Esophagus muscularis mucosa (tissue), 4 donors: ENCODE results near the gene LRRC41. TPM values are rescaled to one million over a fixed set of nuclear protein-coding genes. Genes with fewer than 3 reads are reported as not detected.
"Not testable (repeated sequence)": the region's sequence is repeated elsewhere in the genome, so short reads cannot be mapped to it uniquely, and the experiment has no call there.

Experiments
- DNase-seq: peaks from one replicate; pipeline ENCODE4 v3.0.0-alpha.2; 2017; ENCODE audit errors: extremely low spot score
- H3K27ac ChIP-seq, 4 donors: fragments of 200-600 bp; sonication (generic); replicated peaks in 1 of 4; 1 replicate in 3 of 4; 2 replicates in 1 of 4; pipeline ENCODE4 v1.5.1; 2016 to 2019; ENCODE audit warnings: mild to moderate bottlenecking in 1 of 4
- H3K27me3 ChIP-seq, 4 donors: fragments of 200-600 bp; sonication (generic); one replicate each; pipeline versions ENCODE4 v1.5.1 to v1.6.0; 2016 to 2019
- H3K36me3 ChIP-seq, 4 donors: fragments of 200-600 bp; sonication (generic); one replicate each; pipeline ENCODE4 v1.5.1; 2016 to 2019
- H3K4me1 ChIP-seq, 4 donors: fragments of 200-600 bp; sonication (generic); one replicate each; pipeline ENCODE4 v1.5.1; 2016 to 2019
- H3K4me3 ChIP-seq, 4 donors: fragments of 200-600 bp; sonication (generic); 1 replicate in 2 of 4; 2 replicates in 2 of 4; pipeline ENCODE4 v1.5.1; 2016 to 2019; ENCODE audit warnings: mild to moderate bottlenecking in 4 of 4, moderate library complexity in 1 of 4
- H3K9me3 ChIP-seq, 4 donors: fragments of 200-600 bp; sonication (generic); 1 replicate in 3 of 4; 2 replicates in 1 of 4; pipeline ENCODE4 v1.5.1; 2016 to 2019
- CTCF ChIP-seq, 3 experiments: fragments of 200-600 bp in 2 of 3; fragments of 450-650 bp in 1 of 3; sonication (generic) in 2 of 3; IDR thresholded peaks; one replicate each; pipeline ENCODE4 v1.5.1; 2017 to 2019; ENCODE audit warnings: antibody characterized with exemption in 3 of 3, mild to moderate bottlenecking in 2 of 3, moderate library complexity in 1 of 3
- EP300 ChIP-seq: sonication (generic); formaldehyde crosslinking; IDR thresholded peaks from one replicate; pipeline ENCODE4 v1.6.1; 2017; ENCODE audit warnings: antibody characterized with exemption
- POLR2A ChIP-seq: fragments of 450-650 bp; IDR thresholded peaks from one replicate; pipeline ENCODE4 v1.6.1; 2017; ENCODE audit warnings: antibody characterized with exemption, moderate library complexity, mild to moderate bottlenecking, low read depth
- POLR2AphosphoS5 ChIP-seq, 2 donors: sonication (generic); formaldehyde crosslinking; IDR thresholded peaks; one replicate each; pipeline ENCODE4 v1.6.1; 2017; ENCODE audit warnings: antibody characterized with exemption in 2 of 2
- WGBS: methylation state at CpG from one replicate; pipeline ENCODE4 v1.1.5; 2018; 5-methylcytosine and 5-hydroxymethylcytosine counted together
- intact Hi-C: fragments of 100-400 bp; cut with DNase I; formaldehyde crosslinking; loops from one replicate; pipeline ENCODE4 v1.15.1; 2023
- total RNA-seq, 4 donors: library from RNA; depleted of rRNA; stranded (reverse); fragments of >200 nt; gene quantifications; one replicate each; pipeline versions ENCODE4 v1.1.0 to v1.2.1, GENCODE V29; 2016

LRRC41 gene
- total RNA-seq, 4 donors from 2014 or later = 59.0 to 81.1 (median 75.8) TPM

GRCh38 chr1:46236882-46237281 is 66.5 kb downstream of the LRRC41 start:
- no peak for DNase-seq
- H3K4me3 ChIP-seq = no peak overlapping the region
- H3K36me3 ChIP-seq = no peaks in the 10 kb centered on the region
- H3K27ac ChIP-seq = no peak overlapping the region
- peaks cover 0 to 8% (median 3%) of the 10 kb centered on the region in 4 donors for H3K9me3 ChIP-seq
- H3K4me1 ChIP-seq = no peaks in the 10 kb centered on the region
- no peak for TF ChIP-seq POLR2AphosphoS5 (IDR thresholded peaks at IDR 0.05)
- TF ChIP-seq EP300 = no peak
- TF ChIP-seq POLR2A = no peak
- no peak for TF ChIP-seq CTCF (IDR thresholded peaks at IDR 0.05)
- no peaks in the 10 kb centered on the region for H3K27me3 ChIP-seq
- WGBS = 89% methylated on average over 4 of the region's 4 CpGs
- intact Hi-C loops = no loop called here

DNA sequence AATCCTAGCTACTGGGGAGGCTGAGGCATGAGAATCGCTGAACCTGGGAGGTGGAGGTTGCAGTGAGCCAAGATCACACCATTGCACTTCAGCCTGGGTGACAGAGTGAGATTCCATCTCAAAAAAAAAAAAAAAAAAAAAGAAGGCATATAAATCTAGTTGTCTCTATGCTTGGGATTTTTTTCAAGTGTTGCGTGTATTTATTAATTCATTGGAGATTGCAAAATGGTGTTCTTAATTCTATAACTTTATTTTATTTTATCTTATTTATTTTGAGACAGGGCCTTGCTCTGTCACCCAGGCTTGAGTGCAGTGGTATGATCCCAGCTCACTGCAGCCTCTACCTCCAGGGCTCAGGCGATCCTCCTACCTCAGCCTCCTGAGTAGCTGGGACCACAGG is 72.2 kb downstream of the LRRC41 start:
- H3K36me3 ChIP-seq, H3K4me1 ChIP-seq, H3K27ac ChIP-seq, H3K4me3 ChIP-seq, DNase-seq, H3K27me3 ChIP-seq, intact Hi-C loops, H3K9me3 ChIP-seq: not testable (repeated sequence)
- 99% methylated on average over 3 of the region's 3 CpGs for WGBS

Other genes starting within 250 kb of the LRRC41 start
- gene PIK3R3, start 171.0 kb downstream of the LRRC41 start, total RNA-seq = 10 to 100 TPM; 13.7 to 34.3 (median 21.4) TPM
- gene TSPAN1, start 128.5 kb downstream of the LRRC41 start, total RNA-seq = 1 to 10 TPM in 3 of 4 donors, under 1 TPM in 1; 0.83 to 1.6 (median 1.5) TPM
- not detected for gene P3R3URF, start 127.1 kb downstream of the LRRC41 start, total RNA-seq
- 10 to 100 TPM; 31.6 to 47.2 (median 36.9) TPM for gene POMGNT1, start 105.2 kb downstream of the LRRC41 start, total RNA-seq
- gene LURAP1, start 100.3 kb downstream of the LRRC41 start, total RNA-seq = 10 to 100 TPM in 3 of 4 donors, 1 to 10 TPM in 1; 3.5 to 13.0 (median 11.4) TPM
- gene RAD54L, start 55.9 kb downstream of the LRRC41 start, total RNA-seq = 1 to 10 TPM in 1 of 4 donors, not detected in 3; 1.2 TPM
- gene UQCRH, start 82 bp upstream of the LRRC41 start, total RNA-seq = 100 to 1,000 TPM; 148 to 412 (median 283) TPM
- gene NSUN4, start 37.2 kb upstream of the LRRC41 start, total RNA-seq = 10 to 100 TPM; 14.5 to 20.7 (median 16.2) TPM
- 10 to 100 TPM in 1 of 4 donors, 1 to 10 TPM in 3; 3.7 to 10.6 (median 8.4) TPM for gene FAAH, start 90.7 kb upstream of the LRRC41 start, total RNA-seq
- gene DMBX1, start 186.2 kb upstream of the LRRC41 start, total RNA-seq = not detected
- gene KNCN, start 248.0 kb upstream of the LRRC41 start, total RNA-seq = not detected